ENCODE results near the gene PCSK6.

- TF ChIP-seq CTCF (conservative IDR thresholded peaks at IDR 0.05; ENCODE audit: low read depth, low read length) (no peak), EZH2phosphoT487 (IDR thresholded peaks at IDR 0.05; ENCODE audit: borderline replicate concordance, low read length) (no peak), EZH2 (IDR thresholded peaks at IDR 0.05; ENCODE audit: low read length, unreplicated experiment) (no peak)
Observed at GRCh38 chr15:101372960-101373525, 116.5 kb downstream of the PCSK6 start.

Data from PC-3 (cell line).